GM18907 (cell line): ENCODE measurements around the gene AGBL3.
"Not testable (repeated sequence)": the region's sequence is repeated elsewhere in the genome, so short reads cannot be mapped to it uniquely, and the experiment has no call there.

Source experiments
- ATAC-seq: cut with Tn5 transposase; IDR thresholded peaks from one replicate; pipeline ENCODE4 v1.9.1; 2021; ENCODE audit warnings: mild to moderate bottlenecking, moderate library complexity; ENCODE audit not compliant: unreplicated experiment

AGBL3 gene

DNA sequence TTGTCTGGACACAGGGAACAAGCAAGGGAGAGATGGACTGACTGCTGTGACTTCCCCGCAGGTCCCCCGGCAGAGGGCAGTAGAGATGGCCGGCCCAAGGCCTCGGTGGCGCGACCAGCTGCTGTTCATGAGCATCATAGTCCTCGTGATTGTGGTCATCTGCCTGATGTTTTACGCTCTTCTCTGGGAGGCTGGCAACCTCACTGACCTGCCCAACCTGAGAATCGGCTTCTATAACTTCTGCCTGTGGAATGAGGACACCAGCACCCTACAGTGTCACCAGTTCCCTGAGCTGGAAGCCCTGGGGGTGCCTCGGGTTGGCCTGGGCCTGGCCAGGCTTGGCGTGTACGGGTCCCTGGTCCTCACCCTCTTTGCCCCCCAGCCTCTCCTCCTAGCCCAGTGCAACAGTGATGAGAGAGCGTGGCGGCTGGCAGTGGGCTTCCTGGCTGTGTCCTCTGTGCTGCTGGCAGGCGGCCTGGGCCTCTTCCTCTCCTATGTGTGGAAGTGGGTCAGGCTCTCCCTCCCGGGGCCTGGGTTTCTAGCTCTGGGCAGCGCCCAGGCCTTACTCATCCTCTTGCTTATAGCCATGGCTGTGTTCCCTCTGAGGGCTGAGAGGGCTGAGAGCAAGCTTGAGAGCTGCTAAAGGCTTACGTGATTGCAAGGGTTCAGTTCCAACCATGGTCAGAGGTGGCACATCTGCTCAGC lies 178.2 kb downstream of the AGBL3 start:
- ATAC-seq = no peak

DNA sequence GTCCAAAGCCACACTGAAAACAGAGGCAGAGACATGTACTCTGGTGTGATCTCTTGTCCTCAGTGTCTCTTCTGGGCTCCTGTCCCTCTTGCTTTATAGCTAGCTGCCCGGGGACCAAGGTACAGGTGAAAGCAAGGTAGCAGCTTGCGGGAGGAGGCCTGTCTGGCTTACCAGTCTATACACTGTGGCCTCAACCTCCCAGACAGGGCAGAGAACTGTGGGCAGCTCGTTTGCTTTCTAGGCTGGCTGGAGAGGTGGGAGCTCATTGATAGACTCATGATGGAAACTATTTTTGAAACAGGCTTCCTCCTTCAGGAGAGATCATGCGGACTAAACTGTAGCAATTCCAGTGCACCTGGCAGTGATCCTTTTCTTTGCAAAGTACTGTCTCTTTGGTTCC lies 179.6 kb downstream of the AGBL3 start:
- ATAC-seq = no peak

GRCh38 chr7:135166338-135166990 lies 180.2 kb downstream of the AGBL3 start:
- ATAC-seq = no peak

- ATAC-seq = no peak
These were observed 181.1 kb downstream of the AGBL3 start for GRCh38 chr7:135167365-135167917.

GRCh38 chr7:135168001-135168400 lies 181.7 kb downstream of the AGBL3 start:
- no peak for ATAC-seq

GRCh38 chr7:135168489-135169140 lies 182.3 kb downstream of the AGBL3 start:
- ATAC-seq = no peak

GRCh38 chr7:135169141-135169963 lies 183.0 kb downstream of the AGBL3 start:
- peak; percentile 27 for ATAC-seq

DNA sequence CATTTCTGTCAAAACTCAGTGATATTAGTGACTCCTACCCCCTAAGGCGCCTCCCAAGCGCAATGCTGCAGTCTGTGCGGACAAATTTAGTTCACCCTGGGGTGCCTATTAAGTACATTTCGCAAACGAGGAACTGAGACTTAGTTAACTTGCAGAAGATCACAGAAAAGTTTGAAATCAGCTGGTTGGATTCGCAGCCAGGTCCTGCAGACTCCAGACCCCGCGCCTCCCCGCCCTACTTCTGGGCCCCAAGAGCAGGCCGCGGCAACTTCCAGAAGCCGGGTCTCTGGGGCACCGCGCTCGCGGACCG lies 183.6 kb downstream of the AGBL3 start:
- no peak for ATAC-seq

GRCh38 chr7:135170274-135170997 lies 184.1 kb downstream of the AGBL3 start, which contains the start of gene CYREN:
CYREN (minus strand) TSS chr7:135170707; CDS start chr7:135168922, 1,785 bp downstream.
- ATAC-seq = peak; percentile 80

DNA sequence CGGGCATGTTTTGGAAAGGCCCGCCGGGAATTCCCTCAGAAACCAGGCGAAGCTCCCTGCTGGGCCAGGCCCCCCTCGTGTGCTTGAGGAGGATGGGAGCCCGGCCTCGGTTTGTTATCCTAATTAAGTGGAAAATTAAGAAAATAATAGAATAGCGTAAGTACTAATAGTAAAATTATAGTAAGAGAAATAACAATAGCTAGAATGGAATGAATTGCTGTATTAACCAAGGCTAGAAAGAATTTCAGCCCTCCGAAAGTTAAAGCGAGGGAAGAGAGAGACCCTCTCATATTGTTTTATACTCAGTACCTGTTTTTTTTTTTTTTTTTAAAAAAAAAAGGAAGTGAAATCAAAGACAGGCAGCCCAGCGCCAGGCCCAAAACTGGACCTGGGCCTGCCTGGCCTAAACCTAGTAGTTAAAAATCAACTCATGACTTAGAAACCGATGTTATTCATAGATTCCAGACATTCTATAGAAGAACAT lies 184.7 kb downstream of the AGBL3 start:
- ATAC-seq = peak; percentile 58

- not testable (repeated sequence) for ATAC-seq
These were observed 185.4 kb downstream of the AGBL3 start for GRCh38 chr7:135171581-135172291.

GRCh38 chr7:135173916-135174315 lies 187.6 kb downstream of the AGBL3 start:
- ATAC-seq = not testable (repeated sequence)

DNA sequence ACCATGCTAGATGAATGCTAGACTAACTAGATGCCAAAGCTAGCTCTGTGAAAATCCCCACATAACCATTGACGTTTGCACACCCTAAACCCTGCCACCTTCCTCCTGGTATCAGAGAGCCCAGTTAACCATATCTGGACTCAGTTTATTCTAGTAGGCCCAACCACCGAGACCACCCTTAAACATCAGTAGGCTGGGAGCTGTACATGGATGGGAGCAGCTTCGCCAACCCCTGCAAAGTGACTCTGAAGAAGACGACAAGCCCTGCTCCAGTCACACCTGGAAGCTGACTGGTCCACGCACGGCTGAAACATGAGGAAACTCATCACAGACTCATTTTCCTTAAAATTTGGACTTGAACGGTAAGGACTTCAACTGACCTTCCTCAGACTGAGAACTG lies 188.6 kb downstream of the AGBL3 start:
- no peak for ATAC-seq

DNA sequence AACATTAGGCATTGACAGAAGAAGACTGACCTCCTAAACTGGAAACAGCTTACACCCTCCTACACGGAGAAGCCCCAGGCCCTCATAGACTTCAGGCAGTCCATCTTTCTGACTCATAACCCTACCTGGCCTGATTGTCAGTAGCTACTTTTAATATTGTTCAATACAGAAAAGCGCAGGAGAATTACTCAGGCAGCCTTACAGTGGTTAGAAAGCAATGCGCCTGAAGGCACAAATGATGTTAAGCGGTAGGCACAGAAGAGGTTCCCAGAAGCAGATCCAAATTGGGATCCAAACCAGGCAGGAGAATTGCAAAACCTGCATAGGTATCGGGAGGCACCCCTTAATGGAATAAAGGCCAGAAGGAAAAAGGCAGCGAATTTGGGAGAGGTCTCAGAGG lies 189.6 kb downstream of the AGBL3 start:
- ATAC-seq = no peak

DNA sequence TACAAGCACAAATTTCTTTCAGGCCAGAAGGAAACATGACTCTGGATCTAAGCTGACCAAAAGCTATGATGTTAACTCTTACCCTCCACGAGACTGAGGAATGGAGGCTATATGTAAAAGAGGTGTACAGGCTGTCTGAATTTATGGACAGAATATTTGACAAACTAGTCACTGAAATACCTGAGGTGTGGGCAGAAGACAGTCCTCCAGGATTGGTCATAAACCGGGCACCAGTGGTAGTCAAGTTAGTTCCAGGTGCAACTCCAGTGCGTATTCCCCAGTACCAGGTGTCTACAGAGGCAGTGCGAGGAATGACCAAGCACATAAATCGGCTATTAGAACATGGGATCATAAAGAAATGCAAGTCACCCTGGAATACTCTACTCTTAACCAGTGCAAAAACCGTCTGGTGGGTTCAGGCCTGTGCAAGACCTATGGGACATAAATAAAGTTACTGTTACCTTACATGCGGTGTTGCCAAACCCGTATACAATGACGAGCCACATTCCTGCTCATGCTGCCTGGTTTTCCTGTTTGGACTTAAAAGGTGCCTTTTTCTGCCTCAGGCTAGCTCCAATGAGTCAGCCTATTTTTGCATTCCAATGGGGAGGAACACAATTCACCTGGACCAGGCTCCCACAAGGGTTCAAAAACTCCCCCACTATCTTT lies 190.9 kb downstream of the AGBL3 start:
- no peak for ATAC-seq

DNA sequence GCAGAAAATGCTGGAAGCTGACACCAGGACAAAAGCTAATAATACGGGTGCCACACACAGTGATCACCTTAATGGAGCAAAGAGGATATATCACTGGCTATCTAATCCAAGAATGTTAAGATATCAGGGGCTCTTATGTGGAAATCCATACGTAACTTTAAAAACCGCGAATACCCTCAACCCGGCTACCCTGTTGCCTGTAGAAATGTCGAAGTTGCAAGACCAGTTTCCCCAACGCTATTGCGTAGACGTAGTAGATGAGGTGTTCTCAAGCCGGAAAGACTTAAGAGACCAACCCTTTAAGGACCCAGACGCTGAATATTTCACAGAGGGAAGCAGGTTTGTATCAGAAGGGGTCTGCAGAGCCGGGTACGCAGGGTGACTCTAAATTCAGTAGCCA lies 192.1 kb downstream of the AGBL3 start:
- ATAC-seq = no peak

GRCh38 chr7:135179321-135179925 lies 193.1 kb downstream of the AGBL3 start:
- no peak for ATAC-seq

DNA sequence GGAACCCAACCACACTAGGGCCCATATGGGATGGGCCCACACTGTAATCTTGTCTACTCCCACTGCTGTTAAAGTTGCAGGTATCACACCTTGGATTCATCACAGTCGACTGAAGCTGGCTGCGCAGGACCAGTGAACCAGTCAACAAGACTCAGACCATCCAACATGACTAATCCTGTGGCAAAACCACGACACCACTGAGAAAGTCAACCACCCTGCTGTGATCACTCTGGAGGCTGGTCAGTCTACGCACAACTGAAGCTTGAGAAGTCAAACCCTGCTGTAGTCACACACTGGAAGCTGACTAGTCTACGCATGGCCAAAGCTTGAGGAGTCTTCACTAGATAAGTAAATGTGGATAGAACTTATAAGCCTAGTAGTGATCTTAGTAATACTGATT lies 193.8 kb downstream of the AGBL3 start:
- ATAC-seq = no peak
